Erythroblast (primary cell): ENCODE results near the gene MYO1D.
"Not testable (repeated sequence)": the region's sequence is repeated elsewhere in the genome, so short reads cannot be mapped to it uniquely, and the experiment has no call there.

ENCODE experiments used
- DNase-seq, 2 experiments: peaks; one replicate each; lab custom pipeline; 2025; lab: John Stamatoyannopoulos, UW
- GATA1 ChIP-seq: IDR thresholded peaks from 2 replicates; pipeline ENCODE4 v1.6.1; 2011; ENCODE audit warnings: low read depth, mild to moderate bottlenecking, control low read depth, low read length, moderate library complexity
- POLR2A ChIP-seq: IDR thresholded peaks from 2 replicates; pipeline ENCODE4 v1.6.1; 2011; ENCODE audit warnings: mild to moderate bottlenecking, low read length

The MYO1D gene

DNA sequence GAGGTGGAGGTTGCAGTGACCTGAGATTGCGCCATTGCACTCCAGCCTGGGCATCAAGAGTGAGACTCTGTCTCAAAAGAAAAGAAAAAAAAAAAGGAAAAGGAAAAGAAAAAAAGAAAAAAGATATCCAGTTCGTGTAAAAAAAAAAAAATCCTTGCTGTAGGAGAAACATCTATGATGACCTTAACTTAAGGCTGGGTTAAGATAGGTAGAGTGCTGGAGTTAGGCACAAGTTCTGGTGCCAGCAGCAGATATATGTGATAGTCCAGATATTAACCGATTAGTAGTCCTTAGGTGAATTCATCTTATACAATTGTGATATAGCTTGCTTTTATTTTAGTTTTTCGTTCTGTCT, 415.4 kb downstream of the MYO1D start:
- TF ChIP-seq POLR2A (no peak), GATA1 (no peak)

DNA sequence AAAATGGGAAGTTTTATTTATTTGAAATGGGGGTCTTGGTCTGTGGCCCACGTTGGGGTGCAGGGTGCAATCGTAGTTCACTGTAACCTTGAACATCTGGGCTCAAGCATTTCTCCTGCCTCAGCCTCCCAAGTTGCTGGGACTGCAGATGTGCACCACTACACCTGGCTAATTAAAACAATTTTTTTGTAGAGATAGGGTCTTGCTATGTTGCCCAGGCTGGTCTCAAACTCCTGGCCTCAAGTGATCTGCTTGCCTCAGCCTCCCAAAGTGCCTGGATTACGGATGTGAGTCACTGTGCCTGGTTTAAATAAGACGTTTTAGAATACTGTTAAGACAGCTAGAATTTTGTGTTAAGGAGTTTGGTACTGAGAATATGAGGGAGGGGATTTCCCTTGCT, 416.9 kb downstream of the MYO1D start:
- TF ChIP-seq POLR2A (no peak), GATA1 (no peak)
- DNase-seq = no peak

More for the DNA sequence above, 415.4 kb downstream of the MYO1D start:
- no peak for DNase-seq

DNA sequence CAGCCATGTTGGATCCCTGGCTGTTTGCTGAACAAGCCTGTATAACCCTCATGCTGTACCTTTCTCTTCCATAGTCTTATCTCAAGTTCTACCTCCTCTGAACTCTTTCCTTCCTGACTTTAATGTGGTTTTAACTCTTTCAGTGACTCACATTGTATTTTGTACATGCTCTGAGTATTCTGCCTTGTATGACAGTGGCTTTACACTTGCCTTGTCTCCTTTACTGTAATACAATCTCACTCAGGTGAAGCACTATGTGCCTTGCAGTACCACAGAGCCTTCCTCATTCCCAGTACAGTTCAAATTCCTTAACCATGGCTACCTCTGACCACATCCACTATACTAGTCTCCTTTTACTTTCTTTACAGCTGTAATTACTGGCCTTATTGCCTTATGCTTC, 418.6 kb downstream of the MYO1D start:
- no peak for DNase-seq

DNA sequence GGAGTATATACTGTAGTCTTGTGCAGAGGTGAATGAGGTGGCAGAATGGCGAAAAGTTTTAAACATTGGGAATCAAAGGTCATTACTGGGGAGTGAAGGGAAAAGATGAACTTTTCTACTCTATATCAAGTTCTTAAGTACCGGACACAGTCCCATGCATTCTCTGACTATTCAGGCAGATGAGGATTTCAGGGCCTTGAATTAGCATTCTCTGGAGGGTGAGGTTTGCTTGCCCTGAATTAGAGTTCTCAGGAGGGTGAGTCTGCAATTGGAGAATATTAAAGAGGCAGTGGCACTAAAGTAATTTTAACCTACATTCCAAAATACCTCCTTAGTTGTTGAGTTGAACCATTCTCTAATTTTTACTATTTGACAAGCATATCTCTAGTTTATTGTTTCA, 423.6 kb downstream of the MYO1D start:
- DNase-seq = no peak
- TF ChIP-seq POLR2A (no peak), GATA1 (no peak)

More for the DNA sequence above, 418.6 kb downstream of the MYO1D start:
- no peak for TF ChIP-seq GATA1
- TF ChIP-seq POLR2A = no peak

DNA sequence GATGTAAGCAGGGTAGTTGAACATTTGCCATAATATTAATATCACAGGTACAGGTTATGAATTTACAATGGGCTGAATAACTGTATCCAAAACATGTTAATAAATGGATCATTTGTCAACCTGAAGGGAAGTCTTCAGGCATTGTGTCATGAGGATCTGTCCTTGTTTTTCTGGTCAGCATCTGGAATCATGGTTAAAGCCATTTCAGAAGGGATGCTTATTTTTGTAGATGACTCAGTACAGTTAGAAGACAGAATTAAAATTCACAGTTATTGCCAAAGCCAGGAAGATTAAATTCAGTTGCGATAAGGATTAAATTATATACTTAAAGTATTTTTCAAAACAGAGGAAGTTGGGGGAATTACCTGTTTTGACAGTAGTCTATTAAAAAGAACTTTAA, 424.6 kb downstream of the MYO1D start:
- TF ChIP-seq GATA1 (no peak), POLR2A (no peak)
- no peak for DNase-seq

DNA sequence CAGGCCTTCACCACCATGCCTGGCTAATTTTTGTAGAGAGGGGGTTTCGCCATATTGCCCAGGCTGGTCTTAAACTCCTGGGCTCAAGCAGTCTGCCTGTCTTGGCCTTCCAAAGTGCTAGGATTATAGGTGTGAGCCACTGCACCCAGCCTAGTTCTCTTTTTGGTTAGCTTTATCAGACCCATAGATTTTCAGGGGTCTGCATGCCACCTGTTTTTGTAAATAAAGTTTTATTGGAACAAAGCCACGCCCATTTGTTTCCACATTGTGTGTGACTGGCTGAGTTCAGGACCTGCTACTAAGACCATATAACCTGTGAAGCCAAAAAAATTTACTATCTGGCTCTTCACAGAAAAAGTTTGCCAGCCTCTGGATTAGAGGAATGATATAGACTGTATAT, 425.0 kb downstream of the MYO1D start:
- TF ChIP-seq GATA1 (no peak), POLR2A (no peak)
- no peak for DNase-seq

DNA sequence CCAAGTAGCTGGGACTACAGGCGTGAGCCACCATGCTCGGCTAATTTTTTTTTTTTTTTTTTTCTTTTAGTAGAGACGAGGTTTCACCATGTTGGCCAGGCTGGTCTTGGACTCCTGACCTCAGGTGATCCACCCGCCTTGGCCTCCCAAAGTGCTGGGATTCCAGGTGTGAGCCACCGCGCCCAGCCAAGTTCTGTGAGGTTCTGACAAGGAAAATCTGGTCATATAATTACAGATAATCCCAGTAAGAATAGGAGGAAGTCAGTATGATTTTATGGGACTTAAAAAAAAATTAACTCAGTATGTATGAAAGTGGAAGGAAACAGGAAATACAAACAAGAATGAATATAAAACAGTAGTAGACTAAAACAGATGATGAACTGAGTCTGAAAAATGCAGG, 426.5 kb downstream of the MYO1D start:
- not testable (repeated sequence) for DNase-seq

DNA sequence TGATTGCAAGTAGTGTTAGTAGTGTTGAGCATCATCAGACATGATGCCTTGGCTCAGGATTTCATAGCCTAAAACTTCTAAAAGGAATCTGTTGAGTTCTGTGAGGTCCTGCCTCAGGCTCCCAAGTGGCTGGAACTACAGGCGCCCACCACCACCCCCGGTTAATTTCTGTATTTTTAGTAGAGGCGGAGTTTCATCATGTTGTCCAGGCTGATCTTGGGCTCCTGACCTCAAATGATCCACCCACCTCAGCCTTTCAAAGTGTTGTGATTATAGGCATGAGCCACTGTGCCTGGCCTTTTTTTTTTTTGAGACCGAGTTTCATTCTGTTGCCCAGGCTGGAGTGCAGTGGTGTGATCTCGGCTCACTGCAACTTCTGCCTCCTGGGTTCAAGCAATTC, 427.0 kb downstream of the MYO1D start:
- TF ChIP-seq GATA1 = no peak
- no peak for TF ChIP-seq POLR2A

DNA sequence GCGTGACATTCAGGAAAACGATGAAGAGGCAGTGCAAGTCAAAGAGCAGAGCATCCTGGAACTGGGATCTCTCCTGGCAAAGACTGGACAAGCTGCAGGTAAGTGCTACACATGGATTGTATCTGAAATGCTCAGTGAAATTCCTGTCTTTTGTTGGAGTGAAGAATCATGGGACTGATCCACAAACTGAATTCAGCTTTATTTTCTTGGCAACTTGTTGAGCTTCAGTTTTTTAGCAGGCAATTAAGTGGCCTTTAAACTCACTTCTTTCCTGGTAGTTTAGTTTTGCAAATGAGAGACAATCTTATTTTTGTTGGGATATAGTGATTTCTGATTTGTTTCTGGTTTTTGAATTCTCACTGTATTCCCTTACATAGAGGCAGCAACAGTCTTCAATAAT, 430.0 kb downstream of the MYO1D start:
- TF ChIP-seq POLR2A (no peak), GATA1 (no peak)

More for the DNA sequence above, 427.0 kb downstream of the MYO1D start:
- no peak for DNase-seq

DNA sequence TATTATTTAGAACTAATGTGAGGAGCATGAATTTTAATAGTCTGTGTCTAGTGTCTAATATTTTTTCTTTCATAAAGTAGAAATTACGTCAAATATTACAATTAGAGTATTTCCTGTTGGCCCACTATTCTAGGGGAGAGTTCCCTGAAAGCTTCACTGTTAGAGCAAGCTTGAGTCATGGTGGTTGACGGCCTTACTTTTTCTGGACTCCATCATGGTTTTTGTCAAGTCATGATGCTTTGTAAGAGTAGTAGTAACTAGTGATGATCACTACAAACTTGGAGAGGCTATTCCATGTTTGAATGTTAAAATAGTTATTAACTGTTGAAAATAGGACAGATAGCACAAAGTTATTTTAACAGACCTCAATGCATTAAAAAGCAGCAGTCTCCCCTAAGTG, 431.0 kb downstream of the MYO1D start:
- TF ChIP-seq POLR2A (no peak), GATA1 (no peak)
- peak; percentile 65 to 71 for DNase-seq

More for the DNA sequence above, 430.0 kb downstream of the MYO1D start:
- DNase-seq = no peak

DNA sequence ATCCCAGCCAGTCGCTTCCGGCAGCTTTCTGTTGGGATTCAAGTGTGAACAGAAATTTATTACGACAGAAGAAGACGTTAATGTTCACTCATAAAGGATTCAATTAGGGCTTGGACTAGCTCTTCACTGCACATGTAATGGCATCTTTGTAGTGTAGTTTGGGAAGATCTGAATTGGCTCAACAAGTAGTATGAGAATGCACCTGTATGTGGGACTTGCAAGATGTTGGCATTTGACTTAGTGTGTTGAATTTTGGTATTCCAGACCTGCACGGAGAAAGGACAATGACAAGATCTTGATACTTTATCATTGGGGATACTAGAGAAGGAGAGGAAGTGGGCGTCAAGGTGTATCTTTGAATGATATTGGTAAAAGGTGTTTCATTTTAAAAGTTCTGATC, 431.4 kb downstream of the MYO1D start:
- peak; percentile 34 to 60 for DNase-seq
- TF ChIP-seq GATA1 (no peak), POLR2A (no peak)

DNA sequence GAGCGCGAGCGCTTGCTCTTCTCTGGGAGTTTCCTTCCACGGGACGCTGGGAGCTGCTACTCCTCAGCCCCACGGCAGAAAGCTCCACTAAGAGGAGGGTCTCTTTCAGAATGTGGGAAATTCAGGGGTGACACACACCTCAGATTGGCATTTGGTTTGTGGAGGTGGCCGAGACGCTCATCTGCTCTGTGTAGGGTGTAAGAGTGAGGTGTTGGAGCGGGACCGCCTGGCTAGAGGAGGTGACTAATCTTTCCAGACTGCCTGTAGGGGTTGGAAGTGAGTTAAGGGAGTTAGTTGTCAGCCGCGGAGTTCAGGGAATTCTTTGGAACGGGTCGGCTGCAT, 431.9 kb downstream of the MYO1D start:
- TF ChIP-seq POLR2A (no peak), GATA1 (no peak)
- peak; percentile 68 to 79 for DNase-seq

DNA sequence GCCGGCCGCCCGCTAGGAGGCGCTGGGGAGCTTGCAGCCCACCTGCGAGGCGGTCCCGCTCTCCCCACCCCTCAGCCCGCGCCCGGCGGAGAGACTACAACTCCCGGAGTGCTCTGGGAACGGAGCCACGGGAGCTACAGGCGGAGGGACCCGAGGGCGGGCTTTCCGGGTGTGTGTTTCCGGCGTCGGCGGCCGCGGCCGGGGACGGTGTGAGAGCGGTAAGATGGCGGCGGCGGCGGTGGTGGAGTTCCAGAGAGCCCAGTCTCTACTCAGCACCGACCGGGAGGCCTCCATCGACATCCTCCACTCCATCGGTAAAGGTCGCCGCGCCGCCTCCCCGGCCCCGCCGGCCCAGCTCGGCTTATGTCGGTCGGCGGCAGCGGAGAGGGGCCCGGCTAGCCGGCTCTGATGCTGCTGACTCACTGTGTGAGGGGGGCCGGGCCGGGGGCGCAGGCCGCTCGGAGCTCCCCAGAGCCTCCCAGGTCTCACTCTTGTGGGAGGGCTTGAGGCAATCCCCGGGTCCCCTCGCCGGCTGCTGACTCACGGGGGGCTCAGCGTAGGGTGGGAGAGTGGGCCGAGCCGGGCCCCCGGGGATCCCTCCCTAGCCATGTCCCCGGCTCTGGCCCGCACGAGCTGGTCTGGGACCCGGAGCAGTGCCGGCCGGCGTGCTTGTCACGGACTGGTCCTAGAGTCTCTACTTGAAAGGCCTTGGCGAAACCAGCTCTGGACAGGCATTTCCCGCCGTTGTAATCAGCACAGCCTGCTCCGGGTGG, 432.4 kb downstream of the MYO1D start, which contains the start of gene PSMD11:
Gene PSMD11, plus strand, starts transcription at position 210 of the 773 bp plus-strand sequence. Its CDS starts 14 bp downstream, at position 224.
- peak; percentile 97 to 98 for DNase-seq
- TF ChIP-seq POLR2A = peak; percentile 73
- no peak for TF ChIP-seq GATA1

DNA sequence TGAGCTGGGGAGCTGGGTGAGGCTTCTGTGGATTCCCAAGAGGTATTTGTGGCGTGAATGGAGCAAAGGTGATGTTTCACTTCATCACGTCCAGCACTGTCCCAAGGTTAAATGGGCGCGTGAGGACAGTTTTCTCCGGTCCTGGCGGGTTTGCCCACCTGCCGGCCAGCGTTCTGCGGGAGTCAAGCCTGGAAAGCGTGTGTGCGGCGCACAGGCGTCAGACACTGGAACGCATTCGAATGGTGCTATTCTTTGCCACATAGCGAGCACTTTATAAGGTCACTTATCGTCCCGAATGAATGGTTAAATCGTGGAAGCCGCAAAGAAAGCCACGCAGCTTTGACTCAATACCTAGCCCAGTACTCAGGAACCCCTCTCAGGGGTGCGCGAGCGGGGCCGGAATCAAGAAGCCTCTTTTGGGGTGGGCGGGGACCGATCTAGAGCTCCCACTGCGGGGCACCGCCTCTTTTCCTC, 433.1 kb downstream of the MYO1D start:
- no peak for DNase-seq
- TF ChIP-seq POLR2A (no peak), GATA1 (no peak)
